Tibial artery (tissue), 4 donors: ENCODE results near the gene MAD1L1.

ENCODE experiments used
- DNase-seq, 2 donors: peaks; one replicate each; pipeline ENCODE4 v3.0.0-alpha.2; 2019
- H3K27ac ChIP-seq, 2 donors: fragments of 200-600 bp; sonication (generic) in 1 of 2; 1 replicate in 1 of 2; 2 replicates in 1 of 2; pipeline ENCODE4 v1.5.1; 2018 to 2019; ENCODE audit warnings: mild to moderate bottlenecking in 1 of 2
- H3K27me3 ChIP-seq, 2 donors: fragments of 200-600 bp; sonication (generic) in 1 of 2; one replicate each; pipeline versions ENCODE4 v1.5.1 to v1.6.0; 2016 to 2019
- H3K36me3 ChIP-seq, 3 donors: fragments of 200-600 bp; sonication (generic) in 2 of 3; one replicate each; pipeline ENCODE4 v1.5.1; 2016 to 2019; ENCODE audit warnings: mild to moderate bottlenecking in 2 of 3
- H3K4me1 ChIP-seq, 4 donors: fragments of 200-600 bp; sonication (generic) in 2 of 4; 1 replicate in 3 of 4; 2 replicates in 1 of 4; pipeline ENCODE4 v1.5.1; 2016 to 2019
- H3K4me3 ChIP-seq, 2 donors: fragments of 200-600 bp; sonication (generic) in 1 of 2; 1 replicate in 1 of 2; 2 replicates in 1 of 2; pipeline ENCODE4 v1.5.1; 2018 to 2019; ENCODE audit warnings: mild to moderate bottlenecking in 2 of 2
- H3K9me3 ChIP-seq, 3 donors: fragments of 200-600 bp; sonication (generic) in 1 of 3; one replicate each; pipeline ENCODE4 v1.5.1; 2016 to 2019
- intact Hi-C: fragments of 100-400 bp; cut with DNase I; formaldehyde crosslinking; loops from one replicate; pipeline ENCODE4 v1.15.0; 2023; ENCODE audit warnings: low total_unique reads
- TF ChIP-seq, protein P1 (sequence below), 2 experiments: fragments of 200-600 bp in 1 of 2; fragments of 450-650 bp in 1 of 2; IDR thresholded peaks; one replicate each; pipeline ENCODE4 v1.5.1; 2017 to 2019; ENCODE audit warnings: antibody characterized with exemption in 2 of 2, mild to moderate bottlenecking in 1 of 2, moderate library complexity in 1 of 2

MAD1L1 gene

GRCh38 chr7:2017914-2018568 lies 214.7 kb downstream of the MAD1L1 start:
- intact Hi-C loops: no loop called here
- TF ChIP-seq, protein P1, sequence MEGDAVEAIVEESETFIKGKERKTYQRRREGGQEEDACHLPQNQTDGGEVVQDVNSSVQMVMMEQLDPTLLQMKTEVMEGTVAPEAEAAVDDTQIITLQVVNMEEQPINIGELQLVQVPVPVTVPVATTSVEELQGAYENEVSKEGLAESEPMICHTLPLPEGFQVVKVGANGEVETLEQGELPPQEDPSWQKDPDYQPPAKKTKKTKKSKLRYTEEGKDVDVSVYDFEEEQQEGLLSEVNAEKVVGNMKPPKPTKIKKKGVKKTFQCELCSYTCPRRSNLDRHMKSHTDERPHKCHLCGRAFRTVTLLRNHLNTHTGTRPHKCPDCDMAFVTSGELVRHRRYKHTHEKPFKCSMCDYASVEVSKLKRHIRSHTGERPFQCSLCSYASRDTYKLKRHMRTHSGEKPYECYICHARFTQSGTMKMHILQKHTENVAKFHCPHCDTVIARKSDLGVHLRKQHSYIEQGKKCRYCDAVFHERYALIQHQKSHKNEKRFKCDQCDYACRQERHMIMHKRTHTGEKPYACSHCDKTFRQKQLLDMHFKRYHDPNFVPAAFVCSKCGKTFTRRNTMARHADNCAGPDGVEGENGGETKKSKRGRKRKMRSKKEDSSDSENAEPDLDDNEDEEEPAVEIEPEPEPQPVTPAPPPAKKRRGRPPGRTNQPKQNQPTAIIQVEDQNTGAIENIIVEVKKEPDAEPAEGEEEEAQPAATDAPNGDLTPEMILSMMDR (IDR thresholded peaks at IDR 0.05): no peak
- Histone ChIP-seq H3K4me3 (no peak overlapping the region), H3K4me1 (peaks cover 0 to 17% (median 3%) of the 10 kb centered on the region in 4 donors), H3K27me3 (no peaks in the 10 kb centered on the region), H3K27ac (no peak overlapping the region), H3K9me3 (no peaks in the 10 kb centered on the region), H3K36me3 (peaks cover 0 to 18% (median 0%) of the 10 kb centered on the region in 3 donors)
- peak; percentile 16 to 58 for DNase-seq

- no peak overlapping the region for H3K4me3 ChIP-seq
- H3K27ac ChIP-seq: no peak overlapping the region
- intact Hi-C loops: no loop called here
- DNase-seq: peak in 1 of 2 donors; percentile 43
- H3K9me3 ChIP-seq: no peaks in the 10 kb centered on the region
- H3K27me3 ChIP-seq: no peaks in the 10 kb centered on the region
- peaks cover 0 to 17% (median 3%) of the 10 kb centered on the region in 4 donors for H3K4me1 ChIP-seq
- TF ChIP-seq, protein P1 (IDR thresholded peaks at IDR 0.05): no peak
- H3K36me3 ChIP-seq: peaks cover 0 to 19% (median 0%) of the 10 kb centered on the region in 3 donors
Measured at GRCh38 chr7:2017481-2017891, 215.3 kb downstream of the MAD1L1 start.

- no peaks in the 10 kb centered on the region for H3K27me3 ChIP-seq
- peaks cover 0 to 19% (median 0%) of the 10 kb centered on the region in 3 donors for H3K36me3 ChIP-seq
- DNase-seq: peak; percentile 14 to 23
- no peaks in the 10 kb centered on the region for H3K9me3 ChIP-seq
- TF ChIP-seq, protein P1 (IDR thresholded peaks at IDR 0.05): no peak
- no peak overlapping the region for H3K4me3 ChIP-seq
- intact Hi-C loops: no loop called here
- H3K27ac ChIP-seq: no peak overlapping the region
- H3K4me1 ChIP-seq: peaks cover 0 to 17% (median 3%) of the 10 kb centered on the region in 4 donors
Measured at GRCh38 chr7:2016761-2017480, 215.8 kb downstream of the MAD1L1 start.

DNA sequence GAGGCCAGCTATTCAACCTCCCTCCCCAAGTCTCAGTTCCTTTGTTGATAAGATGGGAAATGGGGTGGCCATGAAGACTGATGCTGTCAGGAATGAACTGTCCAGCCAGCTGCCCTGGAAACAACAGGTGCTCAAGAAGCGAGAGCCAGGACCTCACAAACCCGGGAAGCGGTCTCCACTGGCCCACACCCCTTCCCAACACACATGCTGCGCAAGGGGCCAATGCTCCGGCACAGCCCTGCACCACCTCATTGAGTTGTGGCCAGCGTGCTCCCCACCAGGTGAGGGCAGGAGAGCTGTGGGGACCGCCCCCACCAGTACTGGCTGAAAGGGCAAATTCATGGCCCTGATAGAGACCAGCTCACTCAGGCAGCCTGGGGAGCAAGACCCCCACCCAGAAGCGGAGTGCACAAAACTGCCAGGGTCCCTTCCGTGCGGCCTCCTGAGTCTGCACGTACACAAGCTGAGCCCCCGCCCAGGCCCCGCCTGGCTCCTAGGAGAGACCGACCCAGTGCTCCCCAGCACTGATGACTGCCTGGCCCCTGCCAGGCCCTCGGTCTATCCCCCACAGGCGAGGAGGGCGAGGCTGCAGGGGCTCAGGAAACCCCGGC lies 216.6 kb downstream of the MAD1L1 start:
- peaks cover 0 to 19% (median 0%) of the 10 kb centered on the region in 3 donors for H3K36me3 ChIP-seq
- H3K4me1 ChIP-seq: peaks cover 0 to 17% (median 3%) of the 10 kb centered on the region in 4 donors
- H3K4me3 ChIP-seq: no peak overlapping the region
- no peaks in the 10 kb centered on the region for H3K9me3 ChIP-seq
- H3K27me3 ChIP-seq: no peaks in the 10 kb centered on the region
- intact Hi-C loops: no loop called here
- H3K27ac ChIP-seq: no peak overlapping the region
- DNase-seq: peak; percentile 7 to 57
- TF ChIP-seq, protein P1 (IDR thresholded peaks at IDR 0.05): no peak

- TF ChIP-seq, protein P1 (IDR thresholded peaks at IDR 0.05): no peak
- intact Hi-C loops: no loop called here
Measured at GRCh38 chr7:2015251-2015871, 217.4 kb downstream of the MAD1L1 start.

More at GRCh38 chr7:2015251-2015871, 217.4 kb downstream of the MAD1L1 start:
- no peak overlapping the region for H3K4me3 ChIP-seq
- no peaks in the 10 kb centered on the region for H3K9me3 ChIP-seq
- no peak overlapping the region for H3K27ac ChIP-seq
- peaks cover 0 to 17% (median 3%) of the 10 kb centered on the region in 4 donors for H3K4me1 ChIP-seq
- peak; percentile 16 to 47 for DNase-seq
- H3K36me3 ChIP-seq: peaks cover 0 to 19% (median 0%) of the 10 kb centered on the region in 3 donors
- H3K27me3 ChIP-seq: no peaks in the 10 kb centered on the region
